Sigmoid colon (tissue), 4 donors: ENCODE data around the gene CSPG5.

Source experiments
- CTCF ChIP-seq, 4 experiments: fragments of 450-650 bp in 3 of 4; fragments of 200-600 bp in 1 of 4; IDR thresholded peaks; one replicate each; pipeline ENCODE4 v1.5.1; 2016 to 2019; ENCODE audit warnings: antibody characterized with exemption in 4 of 4, mild to moderate bottlenecking in 3 of 4, moderate library complexity in 2 of 4
- POLR2AphosphoS5 ChIP-seq, 4 donors: sonication (generic); formaldehyde crosslinking; IDR thresholded peaks; one replicate each; pipeline ENCODE4 v1.6.1; 2017; ENCODE audit warnings: antibody characterized with exemption in 4 of 4

GRCh38 chr3:47567149-47567548, 11.5 kb downstream of the CSPG5 start:
- TF ChIP-seq POLR2AphosphoS5 (IDR thresholded peaks at IDR 0.05): no peak
- no peak for TF ChIP-seq CTCF (IDR thresholded peaks at IDR 0.05)
